ENCODE data around the gene TXNRD2.
"Not testable (repeated sequence)": the region's sequence is repeated elsewhere in the genome, so short reads cannot be mapped to it uniquely, and the experiment has no call there.

TXNRD2 gene

DNA sequence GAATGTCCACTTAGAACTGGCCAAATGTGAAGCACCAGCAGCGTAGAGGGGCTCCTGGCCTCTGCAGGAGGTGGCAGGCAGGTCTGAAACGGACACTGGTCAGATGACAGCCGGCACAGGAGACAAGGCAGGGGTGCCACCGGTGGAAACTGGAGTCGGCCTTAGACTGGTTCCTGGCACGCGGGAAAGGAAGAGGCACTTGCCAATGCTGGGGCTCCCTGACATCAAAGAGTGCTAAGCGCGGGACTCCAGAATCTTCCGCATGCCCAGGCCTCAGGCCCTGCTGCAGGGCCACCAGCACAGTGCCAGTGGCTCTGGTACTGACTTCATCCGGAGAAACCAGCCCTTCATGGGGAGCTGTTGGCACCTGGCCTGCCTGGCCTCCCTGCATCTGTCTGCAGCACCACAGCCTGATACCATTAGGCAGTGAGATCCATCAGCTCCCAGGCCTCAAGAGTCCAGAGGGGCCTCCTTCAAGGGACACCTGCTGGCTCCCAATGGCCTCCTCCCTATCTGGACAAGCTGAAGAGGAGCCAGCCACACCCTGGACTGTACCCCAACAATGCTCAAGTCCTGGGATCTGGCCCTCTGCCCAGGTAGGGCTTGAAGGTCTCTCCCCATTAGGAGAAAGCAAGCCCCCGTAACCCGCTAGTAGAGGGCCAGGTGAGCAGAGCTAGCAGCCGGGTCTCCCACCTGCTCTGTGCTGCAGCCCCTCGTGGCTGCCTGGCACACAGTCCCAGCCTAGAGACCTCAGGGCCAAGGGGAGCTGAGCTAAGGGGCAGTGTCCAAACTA is 57.3 kb downstream of the TXNRD2 start:
- DNase-seq (ENCODE audit: low spot score), result no peak
- H3K27ac ChIP-seq, result no peak overlapping the region
- TF ChIP-seq CTCF (IDR thresholded peaks at IDR 0.05), result no peak
- H3K4me3 ChIP-seq, result no peak overlapping the region

DNA sequence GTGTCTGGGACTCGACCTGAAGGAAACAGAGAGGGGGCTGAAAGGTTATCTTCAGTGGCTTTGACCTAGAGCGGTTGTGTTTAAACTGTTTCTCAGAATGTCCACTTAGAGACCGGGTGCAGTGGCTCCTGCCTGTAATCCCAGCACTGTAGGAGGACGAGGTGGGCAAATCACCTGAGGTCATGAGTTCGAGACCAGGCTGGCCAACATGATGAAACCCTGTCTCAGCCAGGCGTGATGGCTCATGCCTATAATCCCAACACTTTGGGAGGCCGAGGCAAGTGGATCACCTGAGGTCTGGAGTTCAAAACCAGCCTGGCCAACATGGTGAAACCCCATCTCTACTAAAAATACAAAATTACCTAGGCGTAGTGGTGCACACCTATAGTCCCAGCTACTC is 58.2 kb downstream of the TXNRD2 start:
- not testable (repeated sequence) for DNase-seq (ENCODE audit: low spot score); H3K4me3 ChIP-seq; H3K27ac ChIP-seq

DNA sequence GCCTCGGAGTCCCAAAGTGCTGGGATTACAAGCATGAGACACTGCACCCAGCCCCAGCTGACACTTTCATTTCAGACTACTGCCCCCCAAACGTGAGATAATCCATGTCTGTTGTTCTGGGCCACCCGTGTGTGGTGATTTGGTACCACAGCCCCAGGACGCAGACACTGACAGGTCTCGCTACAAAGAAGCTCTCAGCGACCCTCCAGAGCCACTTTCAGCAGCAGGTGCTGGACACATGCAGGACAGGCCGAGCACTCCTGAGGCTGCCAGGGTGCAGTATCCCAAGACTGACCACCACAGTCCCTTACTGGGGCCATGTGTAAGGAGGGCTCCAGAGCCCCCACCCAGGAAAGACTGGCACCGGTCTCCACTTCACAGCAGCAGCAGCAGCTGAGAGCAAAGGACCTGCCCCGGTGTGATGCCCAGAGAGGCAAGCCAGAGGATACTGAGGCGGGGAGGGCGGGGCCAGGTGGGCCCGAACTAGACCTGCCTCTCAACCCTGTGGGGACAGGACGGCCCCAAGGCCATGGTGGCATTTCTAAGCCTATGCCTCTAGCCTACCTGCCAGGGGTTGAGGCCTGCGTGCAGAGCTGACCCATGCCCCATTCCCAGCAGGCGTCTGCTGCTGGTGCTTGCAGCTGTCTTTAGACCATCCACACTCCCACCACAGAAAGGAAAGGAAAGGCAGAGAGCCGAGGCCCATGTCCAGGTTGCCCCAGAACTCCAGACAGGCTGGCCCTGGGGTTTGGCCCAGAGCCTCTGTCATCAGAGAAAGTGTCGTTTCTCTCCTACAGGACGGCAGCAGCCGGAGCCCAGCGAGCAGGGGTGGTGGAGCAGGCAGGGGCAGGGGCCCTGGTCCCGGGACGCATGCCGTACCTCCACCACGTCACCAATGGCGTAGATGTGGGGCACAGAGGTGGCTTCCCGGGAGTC is 58.9 kb downstream of the TXNRD2 start:
- peak; percentile 58 for DNase-seq (ENCODE audit: low spot score)
- Histone ChIP-seq H3K4me3 (no peak overlapping the region), H3K27ac (no peak overlapping the region)
- no peak for TF ChIP-seq CTCF (IDR thresholded peaks at IDR 0.05)

- Histone ChIP-seq H3K4me3 (peak overlapping the region; percentile 50), H3K27ac (no peak overlapping the region)
- DNase-seq (ENCODE audit: low spot score), result peak; percentile 71
- TF ChIP-seq CTCF (IDR thresholded peaks at IDR 0.05), result no peak
These were observed 60.6 kb downstream of the TXNRD2 start for GRCh38 chr22:19880786-19881569.

DNA sequence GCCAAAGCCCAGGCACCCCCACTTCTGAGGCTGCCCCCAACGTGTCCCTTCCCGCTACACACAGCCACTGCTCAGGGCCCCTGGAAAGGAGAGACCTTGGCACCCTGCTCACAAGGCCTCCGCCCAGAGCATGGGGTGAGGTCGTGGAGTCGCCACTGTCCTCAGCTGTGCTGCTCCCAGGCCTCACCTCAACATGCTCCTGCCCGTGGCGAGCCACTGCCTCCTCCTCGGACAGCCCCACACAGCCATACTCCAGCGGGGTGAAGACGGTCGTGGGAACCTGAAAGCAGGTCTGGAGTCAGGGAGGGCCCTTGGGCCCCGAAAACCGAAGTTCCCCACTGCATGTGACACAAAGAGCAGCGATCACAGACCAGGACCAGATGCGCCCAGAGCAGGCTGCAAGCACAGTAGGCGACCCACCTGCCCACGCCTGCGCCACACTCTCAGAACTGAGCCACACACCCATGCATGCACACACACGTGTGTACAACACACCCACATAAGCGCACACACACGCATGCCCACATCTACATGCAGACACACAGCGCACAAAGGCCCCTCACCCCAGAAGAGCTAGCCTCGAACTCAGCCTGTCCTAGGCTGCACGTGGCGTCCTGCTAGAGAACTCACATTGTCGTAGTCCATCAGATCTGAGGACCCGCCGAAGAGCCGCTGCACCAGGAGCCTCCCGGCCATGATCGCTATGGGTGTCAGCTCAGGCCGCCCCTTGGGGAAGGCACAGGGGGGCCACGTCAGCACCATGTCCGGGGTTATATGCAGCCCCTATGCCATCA is 61.4 kb downstream of the TXNRD2 start:
- no peak for TF ChIP-seq CTCF (IDR thresholded peaks at IDR 0.05)
- no peak overlapping the region for H3K27ac ChIP-seq
- peak overlapping the region; percentile 50 for H3K4me3 ChIP-seq
- DNase-seq (ENCODE audit: low spot score), result peak; percentile 56

DNA sequence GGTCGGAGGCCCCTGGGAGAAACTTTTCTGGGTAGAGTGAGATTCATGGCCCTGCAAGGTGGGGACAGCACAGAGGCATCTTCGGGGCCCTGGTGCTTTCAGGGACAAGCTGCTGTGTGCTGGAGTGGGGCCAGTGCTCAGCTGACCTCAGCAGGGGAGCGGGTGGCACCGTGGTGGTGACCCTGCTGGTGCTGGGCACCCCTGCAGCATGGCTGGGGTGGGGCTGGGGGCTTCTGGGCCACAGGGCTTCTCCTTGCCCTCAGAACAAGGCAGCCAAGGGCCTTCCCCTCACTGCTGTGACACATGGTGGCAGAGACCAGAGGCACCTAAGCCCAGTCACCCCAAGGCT is 62.0 kb downstream of the TXNRD2 start:
- no peak overlapping the region for H3K27ac ChIP-seq
- DNase-seq (ENCODE audit: low spot score), result peak; percentile 31
- no peak for TF ChIP-seq CTCF (IDR thresholded peaks at IDR 0.05)

More for the DNA sequence above, 62.0 kb downstream of the TXNRD2 start:
- H3K4me3 ChIP-seq, result no peak overlapping the region

Measured in coronary artery (tissue), 2 donors.